Stimulated activated naive CD4-positive, alpha-beta T cell (primary cell): ENCODE measurements around the gene DNM3.

Experiments used
- DNase-seq, 6 experiments: peaks; one replicate each; lab custom pipeline; 2025; lab: John Stamatoyannopoulos, UW

The DNM3 gene

GRCh38 chr1:171919891-171920887 lies 78.9 kb downstream of the DNM3 start:
- no peak for DNase-seq

- DNase-seq: no peak
Measured at GRCh38 chr1:171922999-171923398, 81.7 kb downstream of the DNM3 start.

GRCh38 chr1:171929121-171929520 lies 87.8 kb downstream of the DNM3 start:
- DNase-seq: no peak

GRCh38 chr1:171931752-171932151 lies 90.5 kb downstream of the DNM3 start:
- DNase-seq: no peak

- DNase-seq: no peak
Measured at GRCh38 chr1:171934664-171935063, 93.4 kb downstream of the DNM3 start.

- no peak for DNase-seq
Measured at GRCh38 chr1:171935086-171935485, 93.8 kb downstream of the DNM3 start.

- DNase-seq: no peak
Measured at GRCh38 chr1:171935664-171936063, 94.4 kb downstream of the DNM3 start.

GRCh38 chr1:171937938-171938337 lies 96.6 kb downstream of the DNM3 start:
- no peak for DNase-seq

GRCh38 chr1:171939740-171940139 lies 98.4 kb downstream of the DNM3 start:
- no peak for DNase-seq

- DNase-seq: no peak
Measured at GRCh38 chr1:171940368-171940767, 99.1 kb downstream of the DNM3 start.

GRCh38 chr1:171941920-171942319 lies 100.6 kb downstream of the DNM3 start:
- no peak for DNase-seq

- no peak for DNase-seq
Measured at GRCh38 chr1:171943973-171944561, 102.8 kb downstream of the DNM3 start.

- no peak for DNase-seq
Measured at GRCh38 chr1:171948511-171948910, 107.2 kb downstream of the DNM3 start.

- no peak for DNase-seq
Measured at GRCh38 chr1:171949316-171949715, 108.0 kb downstream of the DNM3 start.

GRCh38 chr1:171953835-171954234 lies 112.5 kb downstream of the DNM3 start:
- no peak for DNase-seq

GRCh38 chr1:171954361-171954760 lies 113.1 kb downstream of the DNM3 start:
- no peak for DNase-seq

GRCh38 chr1:171961861-171962260 lies 120.6 kb downstream of the DNM3 start:
- no peak for DNase-seq

- DNase-seq: no peak
Measured at GRCh38 chr1:171963762-171964161, 122.5 kb downstream of the DNM3 start.

- DNase-seq: no peak
Measured at GRCh38 chr1:171965777-171966176, 124.5 kb downstream of the DNM3 start.

GRCh38 chr1:171966426-171967220 lies 125.3 kb downstream of the DNM3 start:
- no peak for DNase-seq

- DNase-seq: no peak
Measured at GRCh38 chr1:171969226-171969625, 127.9 kb downstream of the DNM3 start.

- no peak for DNase-seq
Measured at GRCh38 chr1:171969813-171970212, 128.5 kb downstream of the DNM3 start.

GRCh38 chr1:171972846-171973245 lies 131.5 kb downstream of the DNM3 start:
- DNase-seq: no peak
